GM19328 (cell line): ENCODE data around the gene SORCS2.

ENCODE experiments used
- ATAC-seq: cut with Tn5 transposase; IDR thresholded peaks from one replicate; pipeline ENCODE4 v1.9.1; 2021; ENCODE audit warnings: mild to moderate bottlenecking, moderate library complexity; ENCODE audit not compliant: unreplicated experiment

The SORCS2 gene

DNA sequence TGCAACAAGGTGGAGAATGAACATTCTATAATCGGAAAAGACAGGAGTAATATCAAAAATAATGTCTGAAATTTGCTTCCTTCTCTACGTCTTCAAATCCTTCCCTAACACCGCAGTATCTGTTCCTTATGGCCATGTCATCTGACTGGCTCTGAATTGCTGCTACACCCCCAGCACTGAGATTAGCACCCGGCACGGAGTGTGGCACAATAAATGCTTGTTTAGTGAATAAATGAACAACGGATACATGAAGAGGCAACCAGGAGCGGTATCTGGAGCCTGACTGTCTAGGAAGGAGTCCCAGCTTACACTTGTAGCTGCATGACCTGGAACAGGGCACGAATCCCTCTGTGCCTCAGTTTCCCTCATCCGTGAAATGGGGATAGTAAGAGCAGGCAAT is 583.1 kb downstream of the SORCS2 start:
- ATAC-seq = no peak

DNA sequence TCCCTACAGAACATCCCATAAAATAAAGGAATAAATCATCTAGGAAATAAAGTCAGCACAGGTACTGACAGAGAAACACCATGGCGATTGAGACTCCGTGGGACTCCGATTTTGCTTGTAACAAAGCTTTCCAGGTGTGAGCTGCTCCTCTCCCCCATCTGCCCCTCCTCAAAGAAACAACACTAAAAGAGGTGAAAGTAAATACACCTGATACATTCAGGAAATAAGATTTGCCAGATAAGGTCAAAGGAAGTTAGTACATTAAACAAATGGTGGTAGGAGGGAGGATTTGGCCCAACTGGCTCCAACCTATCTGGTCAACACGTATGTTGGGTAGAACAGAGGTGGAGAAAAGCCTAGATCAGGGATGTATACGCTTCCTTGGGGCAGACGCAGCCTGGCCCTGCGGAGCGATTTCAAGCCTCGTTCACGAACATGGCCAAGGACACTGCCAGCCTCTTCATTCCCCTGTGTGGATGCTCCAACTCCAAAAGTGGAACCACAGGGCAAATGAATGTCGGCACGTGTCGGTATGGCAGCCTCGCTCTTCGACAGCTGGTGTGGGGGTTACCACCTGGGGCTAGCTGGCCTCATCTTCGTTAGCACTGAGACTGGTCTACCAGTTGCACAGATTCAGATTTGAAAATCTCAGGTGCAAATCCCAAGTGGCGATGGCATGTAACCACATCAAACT is 584.8 kb downstream of the SORCS2 start:
- no peak for ATAC-seq

DNA sequence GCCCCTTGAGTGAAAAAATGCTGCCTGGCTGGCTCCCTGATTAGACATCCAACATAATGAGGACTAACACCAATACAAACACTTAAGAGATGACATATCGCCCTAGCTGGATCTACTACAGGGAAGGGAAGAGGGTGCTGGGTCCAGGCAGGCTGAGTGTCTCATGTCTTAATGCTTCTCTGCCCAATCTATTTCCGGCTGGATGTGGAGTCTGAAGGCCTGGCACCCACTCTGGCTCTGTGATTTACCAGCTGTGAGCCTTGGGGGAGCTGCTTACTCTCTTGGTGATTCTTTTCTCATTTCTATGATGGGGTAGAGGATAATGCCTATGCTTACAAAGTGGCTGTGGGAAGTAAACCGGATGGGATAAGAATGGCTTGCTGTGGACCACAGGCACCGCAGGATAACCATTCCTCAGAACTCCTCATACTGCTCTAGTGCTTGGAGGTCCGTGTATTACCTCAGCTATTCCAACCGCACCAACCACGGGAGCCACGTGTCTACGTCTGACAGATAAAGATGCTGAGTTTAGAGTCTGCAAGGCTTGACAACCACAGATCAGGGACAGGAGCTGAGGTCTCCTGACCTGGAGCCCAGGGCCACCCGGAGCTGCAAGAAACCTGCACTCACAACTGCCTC is 585.7 kb downstream of the SORCS2 start:
- no peak for ATAC-seq

DNA sequence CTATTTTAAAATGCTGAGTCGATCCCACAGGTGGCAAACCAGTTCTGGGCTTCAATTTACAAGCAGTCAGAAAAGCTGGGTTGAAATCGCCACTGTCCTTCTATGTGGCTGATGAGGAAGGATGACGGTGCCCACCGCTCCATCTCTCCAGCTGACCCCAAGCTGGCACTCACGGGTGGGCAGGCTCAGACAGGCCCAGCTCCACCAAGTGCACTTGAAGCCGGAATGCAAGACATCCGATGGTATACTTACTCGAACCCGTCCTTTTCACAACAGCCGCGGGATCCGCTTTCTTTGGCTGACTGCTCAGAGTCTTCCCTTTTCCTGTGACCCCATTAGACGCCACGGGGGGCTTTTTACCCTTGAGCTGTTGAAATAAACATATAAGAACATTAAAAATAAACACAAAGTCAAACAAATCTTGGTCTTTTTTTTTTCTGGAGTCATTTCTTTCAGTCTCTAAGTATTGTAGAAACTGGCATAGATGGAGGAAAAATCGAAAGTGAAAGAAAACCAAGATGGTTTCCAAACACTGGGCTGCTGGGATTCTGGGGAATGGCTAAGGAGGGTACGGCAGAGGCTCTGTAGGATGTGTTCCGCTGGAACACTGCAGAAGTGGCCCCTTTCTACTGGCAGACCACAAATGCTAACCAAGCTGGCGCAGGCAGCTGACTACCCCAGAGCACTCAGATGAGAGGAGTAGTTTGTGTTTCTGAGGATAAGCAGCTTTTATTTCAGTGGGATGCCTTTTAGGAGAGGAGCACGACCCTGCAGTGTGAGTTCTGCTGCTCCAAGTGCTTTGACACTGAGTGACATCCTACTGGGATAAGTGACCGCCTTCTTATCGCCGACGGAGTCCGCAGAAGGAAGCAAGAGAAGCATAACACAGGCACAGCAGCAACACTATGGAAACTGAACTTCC is 586.4 kb downstream of the SORCS2 start:
- no peak for ATAC-seq

DNA sequence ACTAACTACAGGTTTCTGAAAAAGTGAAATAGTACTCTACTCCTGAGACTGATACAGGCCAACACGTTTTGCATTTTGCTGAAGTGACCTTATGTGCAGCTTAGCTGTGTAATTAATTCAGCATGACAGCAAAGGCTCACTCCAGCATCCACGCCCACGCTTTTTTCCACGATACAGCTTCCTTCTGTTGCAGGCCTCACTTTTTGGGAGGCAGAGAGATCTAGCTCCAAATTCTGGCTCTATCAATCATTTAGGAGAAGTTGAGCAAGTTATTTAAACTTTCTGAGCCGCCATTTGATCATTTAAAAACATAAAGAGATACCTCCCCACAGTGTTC is 587.1 kb downstream of the SORCS2 start:
- no peak for ATAC-seq

DNA sequence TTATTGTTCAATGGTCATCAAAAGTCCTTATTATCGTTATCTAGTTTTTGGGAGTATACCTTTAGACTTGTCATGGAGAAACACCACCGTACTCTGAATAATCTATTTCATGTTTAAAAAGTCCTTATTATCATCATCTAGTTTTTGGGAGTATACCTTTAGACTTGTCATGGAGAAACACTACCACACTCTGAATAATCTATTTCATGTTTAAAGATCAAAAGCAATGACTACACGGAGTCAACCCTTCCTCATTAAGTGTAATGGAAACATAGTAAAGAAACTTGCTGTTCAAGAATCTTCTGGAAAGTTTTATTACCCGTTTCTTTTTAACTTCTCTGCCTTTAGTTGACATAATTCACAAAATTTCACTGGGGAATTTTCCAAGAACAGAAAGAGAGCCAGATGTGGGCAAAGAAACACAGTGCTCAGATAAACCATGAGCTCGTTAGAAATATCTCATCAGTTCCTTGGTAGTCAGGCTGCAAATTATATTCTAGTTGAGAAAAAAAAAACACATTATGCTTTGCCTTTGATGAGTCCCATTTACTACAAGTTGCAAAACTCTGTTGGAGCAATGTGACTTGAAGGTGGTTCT is 588.5 kb downstream of the SORCS2 start:
- ATAC-seq = no peak

DNA sequence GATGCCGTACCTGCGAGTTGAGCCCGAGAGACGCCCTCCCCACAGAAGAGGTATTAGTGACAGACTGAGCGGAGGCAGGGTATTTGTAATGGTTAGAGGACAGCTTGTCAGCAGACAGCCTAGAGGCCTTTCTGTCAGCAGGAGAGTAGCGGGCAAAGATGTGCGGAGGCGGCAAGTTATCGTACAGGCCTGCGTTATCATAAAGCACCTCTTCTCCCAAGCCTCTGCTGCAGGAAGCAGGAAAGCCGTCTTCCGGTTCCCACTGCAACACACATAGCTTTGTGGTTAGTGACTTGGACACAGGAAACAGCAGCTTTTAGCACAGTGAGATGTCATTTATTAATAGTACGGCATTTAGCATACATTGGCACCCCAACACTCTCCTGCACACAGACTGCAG is 589.0 kb downstream of the SORCS2 start:
- ATAC-seq = no peak

DNA sequence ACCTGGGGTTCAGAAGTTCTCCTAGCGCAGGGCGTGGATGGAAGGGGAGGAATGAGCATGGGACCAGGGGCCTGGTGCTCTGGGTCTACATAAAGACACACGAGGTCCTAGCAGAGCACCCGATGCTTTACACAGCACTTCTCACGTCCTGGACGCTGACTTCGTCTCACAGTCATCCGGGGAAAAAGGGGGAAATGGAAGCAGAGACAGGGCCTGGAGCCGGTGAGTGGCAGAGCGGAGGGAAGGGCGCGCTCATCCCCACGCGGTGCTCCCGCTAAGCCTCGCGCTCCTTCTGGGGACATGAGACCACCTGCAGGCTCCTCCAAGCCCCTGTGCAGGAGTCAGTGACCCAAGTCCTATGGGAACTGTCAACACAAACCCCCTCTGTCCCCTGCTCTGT is 589.7 kb downstream of the SORCS2 start:
- no peak for ATAC-seq

DNA sequence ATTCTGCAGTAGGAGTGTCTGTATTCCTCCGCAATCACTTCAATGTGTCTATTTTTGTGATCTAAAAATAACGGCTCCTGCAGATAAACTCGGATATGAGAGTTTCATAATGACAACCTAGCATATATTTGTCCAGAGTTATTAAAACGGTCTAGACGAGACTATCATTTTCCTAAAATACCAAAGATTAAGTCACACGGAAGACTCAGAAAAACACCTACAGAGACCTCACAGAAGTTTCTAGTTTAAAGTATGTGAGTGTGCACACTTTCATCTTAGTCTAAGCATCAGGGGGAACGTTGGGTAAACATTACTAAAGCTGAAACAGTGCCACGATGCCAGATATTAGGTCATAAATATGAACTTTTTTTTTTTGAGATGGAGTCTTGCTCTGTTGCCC is 590.4 kb downstream of the SORCS2 start:
- no peak for ATAC-seq

DNA sequence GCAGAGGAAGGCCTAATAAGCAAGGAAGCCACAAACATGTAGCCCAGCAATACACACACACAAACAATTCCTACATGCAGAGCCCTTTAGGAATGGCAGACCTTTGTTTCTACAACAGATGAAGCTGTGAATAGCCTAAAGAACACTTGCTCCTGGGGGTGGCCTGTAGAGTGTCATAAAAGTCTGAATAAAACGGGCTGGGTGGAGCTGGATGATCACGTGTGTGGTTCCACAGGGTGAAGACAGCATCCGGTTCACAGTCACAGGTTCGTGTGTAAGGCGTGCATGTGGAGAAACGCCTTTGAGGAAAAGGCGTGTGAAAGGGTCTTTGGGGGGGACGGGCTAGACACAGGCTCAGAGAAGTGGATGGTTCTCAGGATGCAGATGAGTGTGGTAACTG is 591.2 kb downstream of the SORCS2 start:
- ATAC-seq = no peak

DNA sequence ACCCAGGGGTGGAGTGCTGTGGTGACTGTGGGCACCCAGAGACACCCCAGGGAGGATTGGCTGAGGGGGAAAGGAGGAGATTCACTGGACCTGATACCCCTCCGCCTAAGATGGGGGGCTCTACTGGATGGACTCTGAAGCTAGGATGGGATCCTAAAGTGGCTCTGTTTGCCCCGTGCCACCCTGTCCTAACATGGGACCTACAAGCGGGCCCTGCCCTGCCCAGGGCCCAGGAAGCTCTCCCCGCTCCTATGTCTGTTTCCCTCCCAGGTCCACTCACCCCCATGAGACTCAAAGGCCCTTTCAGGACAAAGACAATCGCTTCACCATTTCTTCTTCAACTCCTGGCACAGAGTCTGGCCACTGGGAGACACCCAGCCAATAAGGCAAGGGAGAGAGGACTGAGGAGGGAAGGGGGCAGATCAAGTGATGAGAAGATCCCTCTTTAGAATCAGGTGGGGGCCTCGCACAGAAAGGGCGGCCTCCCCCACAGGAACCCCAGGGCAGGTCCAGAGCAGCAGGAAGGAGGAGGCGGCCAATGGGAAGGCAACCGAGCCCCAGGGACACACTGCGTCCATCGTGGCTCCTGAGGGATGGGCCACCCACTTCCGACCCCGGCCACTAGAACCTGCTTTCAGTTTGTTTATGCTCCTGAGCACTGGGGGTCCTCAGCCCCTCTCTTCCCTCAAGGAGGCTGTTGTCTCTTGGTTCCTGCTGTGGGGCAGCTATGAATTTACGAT is 592.0 kb downstream of the SORCS2 start:
- ATAC-seq = no peak

DNA sequence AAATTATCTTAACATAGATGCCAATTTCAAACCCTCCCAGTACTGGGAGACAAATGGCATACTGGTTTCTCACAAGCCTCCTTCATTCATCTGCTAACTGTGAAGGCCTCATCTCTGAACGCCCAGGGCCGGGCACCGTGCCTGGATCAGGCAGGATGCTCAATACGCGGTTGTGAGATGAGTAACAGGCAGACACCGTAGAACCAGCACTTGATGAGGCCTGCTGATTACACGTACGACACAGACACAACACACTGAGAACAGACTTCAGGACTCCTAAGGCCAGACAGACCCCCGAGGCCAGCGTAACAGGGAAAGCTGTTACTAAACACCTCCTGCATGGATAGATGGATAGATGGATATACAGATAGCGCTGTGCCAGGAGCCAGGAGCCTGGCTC is 592.7 kb downstream of the SORCS2 start:
- no peak for ATAC-seq

DNA sequence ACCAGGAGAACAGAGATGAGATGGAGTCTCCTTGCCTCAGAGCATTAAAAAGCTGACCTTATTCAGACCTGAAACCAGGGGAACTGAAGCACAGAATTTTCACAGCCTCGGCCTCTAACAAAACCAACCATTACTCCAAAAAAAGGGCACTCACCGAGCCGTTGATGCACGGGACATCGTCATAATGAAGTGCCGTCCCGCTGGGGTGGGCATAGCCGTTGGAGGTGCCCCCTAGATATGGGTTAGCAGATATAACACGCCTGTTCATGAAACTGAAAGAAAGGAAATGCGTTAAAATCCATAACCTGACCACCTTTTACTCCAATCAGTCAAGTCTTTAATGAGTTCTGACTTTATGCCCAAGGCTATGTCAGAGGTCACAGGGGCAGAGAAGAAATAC is 593.7 kb downstream of the SORCS2 start:
- no peak for ATAC-seq

DNA sequence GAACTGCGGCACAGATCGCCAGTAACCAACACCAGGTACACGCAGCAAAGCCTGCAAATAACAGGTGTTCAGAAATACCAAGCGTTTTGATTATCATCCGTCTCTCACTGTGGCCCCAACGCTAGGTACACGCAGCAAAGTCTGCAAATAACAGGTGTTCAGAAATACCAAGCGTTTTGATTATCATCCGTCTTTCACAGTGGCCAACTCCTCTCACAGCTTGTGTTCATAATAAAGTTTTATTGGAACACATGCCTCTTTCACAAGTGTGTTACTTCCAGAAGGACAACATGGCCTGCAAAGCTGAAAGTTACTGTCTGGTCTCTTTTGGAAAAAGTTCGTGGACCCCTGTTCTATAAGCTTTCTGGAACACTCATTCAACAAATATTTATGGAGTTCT is 594.2 kb downstream of the SORCS2 start:
- ATAC-seq = no peak

DNA sequence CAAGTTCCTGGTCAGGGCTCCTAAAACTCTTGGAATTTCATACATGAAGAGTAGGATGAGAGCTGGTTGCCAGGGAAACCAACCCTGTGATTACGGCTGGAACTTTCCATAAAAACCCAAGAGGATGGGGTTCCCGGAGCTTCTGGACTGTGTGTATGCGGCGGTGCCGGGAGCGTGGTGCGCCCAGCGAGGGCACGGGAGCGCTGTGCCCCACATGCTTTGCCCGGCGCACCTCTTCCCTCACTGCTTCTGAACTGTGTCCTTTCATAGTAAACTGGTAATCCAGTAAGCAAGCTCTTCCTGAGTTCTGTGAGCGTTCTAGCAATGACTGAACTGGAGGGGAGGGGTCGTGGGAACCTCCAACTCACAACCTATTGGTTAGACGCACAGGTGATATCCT is 594.7 kb downstream of the SORCS2 start:
- no peak for ATAC-seq

DNA sequence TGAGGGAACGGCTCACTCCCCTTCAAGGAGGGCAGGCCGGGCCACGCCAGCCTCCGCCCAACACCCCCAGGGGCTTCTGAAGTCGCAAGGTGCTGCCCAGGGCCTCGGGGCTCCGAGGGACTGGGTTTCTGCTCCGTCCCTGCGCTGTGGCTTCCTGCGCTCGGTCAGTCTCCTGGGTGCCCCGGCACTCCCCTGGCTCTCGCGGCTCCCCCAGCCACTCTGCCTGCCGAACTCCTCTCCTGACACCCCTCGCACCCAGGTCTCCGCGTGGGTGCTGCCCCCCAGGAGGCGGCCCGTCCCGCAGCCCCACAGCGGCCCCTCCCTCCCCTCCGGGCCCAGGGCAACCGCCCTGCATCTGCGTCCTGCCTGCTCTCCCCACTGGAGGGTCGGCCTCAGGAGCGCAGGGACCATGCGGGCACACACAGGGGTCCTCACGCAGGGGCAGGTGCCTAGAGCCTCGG is 595.4 kb downstream of the SORCS2 start:
- ATAC-seq = no peak

DNA sequence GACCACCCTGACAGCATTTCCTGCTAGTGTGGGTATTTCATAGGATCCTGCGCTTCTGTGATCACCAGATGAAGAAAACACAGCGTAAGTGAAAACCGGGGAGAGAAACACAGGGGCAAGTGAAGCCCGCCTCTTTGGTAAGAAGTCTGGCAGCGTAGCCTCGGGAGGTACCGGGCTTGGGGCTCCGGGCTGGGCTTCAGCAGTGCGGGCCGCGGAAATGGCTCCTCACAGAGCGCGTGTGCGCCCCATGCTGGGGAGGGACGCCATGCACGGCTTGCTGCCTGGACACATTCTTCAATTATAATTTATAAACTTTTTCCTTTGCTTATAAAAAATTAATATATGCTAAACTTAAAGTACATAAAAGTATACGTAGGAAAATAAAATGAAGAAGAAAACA is 595.9 kb downstream of the SORCS2 start:
- ATAC-seq = no peak

DNA sequence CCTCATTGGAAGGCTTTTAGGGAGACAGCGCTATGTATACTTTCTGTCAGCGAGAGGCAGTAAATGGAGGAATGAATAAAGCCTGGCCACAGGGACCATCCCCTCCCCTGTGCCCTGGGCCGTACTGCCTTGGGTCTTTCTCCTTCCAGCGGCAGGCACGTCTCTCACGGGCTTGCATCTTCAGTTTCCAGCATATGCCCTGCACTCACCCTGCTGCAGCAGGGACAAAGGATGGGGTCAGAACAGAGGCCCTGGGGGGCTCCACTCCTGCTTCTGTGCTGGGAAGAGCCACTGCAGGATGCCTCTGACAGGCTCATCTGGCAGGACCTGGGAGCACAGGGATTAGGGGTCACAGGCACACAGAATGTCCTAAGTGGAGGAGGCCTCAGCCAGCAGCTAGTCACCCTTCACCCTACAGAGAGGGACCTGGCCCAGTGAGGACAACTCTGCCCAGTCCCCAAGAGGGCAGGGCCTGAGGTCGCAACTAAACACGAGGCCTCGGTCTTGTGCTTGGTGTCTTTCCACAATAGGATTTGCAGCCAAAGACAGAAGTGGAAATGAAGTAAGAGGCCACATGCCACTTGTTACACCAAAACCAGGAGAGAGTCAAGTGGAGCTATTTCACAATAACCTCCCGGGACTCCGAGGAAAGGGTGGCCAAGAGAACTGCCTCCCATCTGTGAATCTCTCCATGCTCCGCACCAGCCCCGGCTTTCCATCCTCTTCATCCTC is 596.5 kb downstream of the SORCS2 start:
- ATAC-seq = no peak

DNA sequence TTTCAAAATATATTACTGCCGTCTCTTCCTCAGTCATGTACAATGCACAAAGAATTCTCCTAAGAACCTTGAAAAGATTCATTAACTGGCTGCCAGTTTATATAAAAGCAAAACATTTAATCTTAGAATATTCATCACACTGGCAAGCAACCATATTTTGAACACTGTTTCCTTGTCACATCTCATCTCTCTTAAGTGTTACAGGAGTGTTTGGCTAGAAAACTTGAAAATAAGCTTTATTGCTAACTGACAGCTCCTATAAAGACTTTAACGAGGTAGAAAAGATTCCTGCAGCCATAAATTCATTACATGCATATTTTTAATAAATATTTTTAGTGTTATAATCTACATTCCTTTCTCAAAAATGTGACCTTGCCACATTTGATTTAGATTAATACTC is 597.7 kb downstream of the SORCS2 start:
- ATAC-seq = no peak

DNA sequence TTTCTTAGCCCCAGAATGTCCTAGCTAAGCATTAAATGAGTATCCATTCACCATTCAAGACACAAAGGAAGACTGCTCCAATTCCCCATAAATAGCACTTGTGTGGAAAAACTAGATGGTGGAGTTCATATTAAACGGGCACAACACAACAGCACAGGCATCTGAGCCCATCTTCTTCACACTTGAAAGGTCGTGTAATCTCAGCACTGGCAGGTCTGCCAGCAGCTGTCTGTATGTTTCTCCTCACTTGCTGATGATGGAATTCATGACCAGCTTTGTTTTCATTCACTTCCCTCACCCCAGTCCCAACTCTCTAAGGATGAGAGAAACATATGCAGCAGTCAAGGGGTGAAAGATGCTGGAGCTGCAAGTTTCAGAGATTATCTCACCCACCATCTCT is 598.7 kb downstream of the SORCS2 start:
- no peak for ATAC-seq
